SU-DHL-6 (cell line): ENCODE measurements around the gene LILRA2.

Experiments
- H2AFZ ChIP-seq: fragments of 200-600 bp; sonication (generic); 2 replicates; pipeline ENCODE4 v1.6.1; 2014; ENCODE audit warnings: low read depth, mild to moderate bottlenecking, moderate library complexity, mixed read lengths, antibody characterized with exemption, low read length; ENCODE audit not compliant: severe bottlenecking
- H3F3A ChIP-seq: fragments of 200-600 bp; shearing (Covaris generic); 2 replicates; pipeline ENCODE4 v1.6.0; 2016; ENCODE audit warnings: antibody characterized with exemption, mild to moderate bottlenecking; ENCODE audit not compliant: insufficient read depth
- H3K27ac ChIP-seq: fragments of 200-600 bp; sonication (generic); 2 replicates; pipeline ENCODE4 v1.5.1; 2016; ENCODE audit warnings: low read depth, mild to moderate bottlenecking, low read length, moderate library complexity, mixed read lengths
- H3K27me3 ChIP-seq: fragments of 200-600 bp; sonication (generic), shearing (Covaris generic); 2 replicates; pipeline ENCODE4 v1.6.0; 2014; ENCODE audit warnings: mild to moderate bottlenecking, low read length
- H3K36me3 ChIP-seq: fragments of 200-600 bp; sonication (generic); 2 replicates; pipeline ENCODE4 v1.6.1; 2014; ENCODE audit warnings: mild to moderate bottlenecking, low read length, mixed read lengths
- H3K4me2 ChIP-seq: fragments of 300-600, 200-600 bp; shearing (Covaris generic), sonication (generic); 2 replicates; pipeline ENCODE4 v1.6.0; 2014; ENCODE audit warnings: low read length, low read depth, mild to moderate bottlenecking; ENCODE audit not compliant: poor library complexity, severe bottlenecking
- H3K4me3 ChIP-seq: fragments of 200-600 bp; sonication (generic); 2 replicates; pipeline ENCODE4 v1.5.1; 2014; ENCODE audit warnings: antibody characterized with exemption, low read length, mild to moderate bottlenecking, mixed read lengths; ENCODE audit not compliant: insufficient read depth, poor library complexity, severe bottlenecking
- H3K79me2 ChIP-seq: fragments of 200-600 bp; sonication (generic); 2 replicates; pipeline ENCODE4 v1.6.1; 2014; ENCODE audit warnings: mild to moderate bottlenecking, low read length, moderate library complexity; ENCODE audit not compliant: insufficient read depth
- H3K9ac ChIP-seq: fragments of 200-600 bp; sonication (generic); 2 replicates; pipeline ENCODE4 v1.7.0; 2014; ENCODE audit warnings: mild to moderate bottlenecking, low read length
- H3K9me2 ChIP-seq: fragments of 200-600 bp; sonication (generic); replicated peaks from 2 replicates; pipeline ENCODE4 v1.6.1; 2014; ENCODE audit warnings: low read length; ENCODE audit not compliant: insufficient read depth
- H3K9me3 ChIP-seq: fragments of 200-600 bp; sonication (generic); 2 replicates; pipeline ENCODE4 v1.6.1; 2014; ENCODE audit warnings: low read length, mixed read lengths; ENCODE audit not compliant: insufficient read depth
- H4K20me1 ChIP-seq: fragments of 200-600 bp; sonication (generic); 2 replicates; pipeline ENCODE4 v1.6.1; 2014; ENCODE audit warnings: low read depth, mild to moderate bottlenecking, antibody characterized with exemption, low read length, moderate library complexity, mixed read lengths
- EZH2phosphoT487 ChIP-seq: fragments of 200-600 bp; sonication (generic), shearing (Covaris generic); conservative IDR thresholded peaks from 2 replicates; pipeline ENCODE4 v1.6.1; 2018; ENCODE audit warnings: mild to moderate bottlenecking, antibody characterized with exemption, low read length, moderate library complexity, mixed read lengths
- TF ChIP-seq, protein P1 (sequence below): fragments of 200-600 bp; sonication (generic); IDR thresholded peaks from one replicate; pipeline ENCODE4 v1.5.1; 2017; ENCODE audit warnings: antibody characterized with exemption, mild to moderate bottlenecking, low read length, moderate library complexity; ENCODE audit not compliant: insufficient read depth, poor library complexity, severe bottlenecking

LILRA2 gene

DNA sequence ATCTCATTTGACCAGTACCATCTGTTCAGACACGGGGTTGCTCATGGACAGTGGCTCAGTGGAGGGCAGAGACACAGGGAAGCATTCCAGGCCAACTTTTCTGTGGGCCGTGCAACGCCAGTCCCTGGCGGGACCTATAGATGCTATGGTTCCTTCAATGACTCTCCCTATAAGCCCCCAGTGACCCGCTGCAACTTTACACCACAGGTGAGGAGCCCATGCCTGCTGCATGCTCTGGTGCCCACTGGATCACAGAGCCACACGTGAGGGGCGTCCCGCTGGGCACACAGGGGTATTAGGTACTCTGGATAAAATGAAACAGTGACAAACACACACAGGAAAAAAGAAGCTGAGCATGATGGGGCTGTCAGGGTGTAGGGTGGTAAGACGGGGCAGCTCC lies 36.6 kb upstream of the LILRA2 start:
- Histone ChIP-seq H3K79me2 (no peaks in the 10 kb centered on the region), H3K4me2 (no peak overlapping the region), H3K36me3 (no peaks in the 10 kb centered on the region), H3K4me3 (no peak overlapping the region), H3K9ac (no peak overlapping the region), H4K20me1 (no peaks in the 10 kb centered on the region), H3K27ac (no peak overlapping the region), H3F3A (no peaks in the 10 kb centered on the region), H3K9me3 (no peaks in the 10 kb centered on the region), H2AFZ (no peak overlapping the region), H3K9me2 (no peaks in the 10 kb centered on the region), H3K27me3 (no peaks in the 10 kb centered on the region)
- TF ChIP-seq EZH2phosphoT487, result no peak
- TF ChIP-seq, protein P1, sequence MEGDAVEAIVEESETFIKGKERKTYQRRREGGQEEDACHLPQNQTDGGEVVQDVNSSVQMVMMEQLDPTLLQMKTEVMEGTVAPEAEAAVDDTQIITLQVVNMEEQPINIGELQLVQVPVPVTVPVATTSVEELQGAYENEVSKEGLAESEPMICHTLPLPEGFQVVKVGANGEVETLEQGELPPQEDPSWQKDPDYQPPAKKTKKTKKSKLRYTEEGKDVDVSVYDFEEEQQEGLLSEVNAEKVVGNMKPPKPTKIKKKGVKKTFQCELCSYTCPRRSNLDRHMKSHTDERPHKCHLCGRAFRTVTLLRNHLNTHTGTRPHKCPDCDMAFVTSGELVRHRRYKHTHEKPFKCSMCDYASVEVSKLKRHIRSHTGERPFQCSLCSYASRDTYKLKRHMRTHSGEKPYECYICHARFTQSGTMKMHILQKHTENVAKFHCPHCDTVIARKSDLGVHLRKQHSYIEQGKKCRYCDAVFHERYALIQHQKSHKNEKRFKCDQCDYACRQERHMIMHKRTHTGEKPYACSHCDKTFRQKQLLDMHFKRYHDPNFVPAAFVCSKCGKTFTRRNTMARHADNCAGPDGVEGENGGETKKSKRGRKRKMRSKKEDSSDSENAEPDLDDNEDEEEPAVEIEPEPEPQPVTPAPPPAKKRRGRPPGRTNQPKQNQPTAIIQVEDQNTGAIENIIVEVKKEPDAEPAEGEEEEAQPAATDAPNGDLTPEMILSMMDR, result no peak

DNA sequence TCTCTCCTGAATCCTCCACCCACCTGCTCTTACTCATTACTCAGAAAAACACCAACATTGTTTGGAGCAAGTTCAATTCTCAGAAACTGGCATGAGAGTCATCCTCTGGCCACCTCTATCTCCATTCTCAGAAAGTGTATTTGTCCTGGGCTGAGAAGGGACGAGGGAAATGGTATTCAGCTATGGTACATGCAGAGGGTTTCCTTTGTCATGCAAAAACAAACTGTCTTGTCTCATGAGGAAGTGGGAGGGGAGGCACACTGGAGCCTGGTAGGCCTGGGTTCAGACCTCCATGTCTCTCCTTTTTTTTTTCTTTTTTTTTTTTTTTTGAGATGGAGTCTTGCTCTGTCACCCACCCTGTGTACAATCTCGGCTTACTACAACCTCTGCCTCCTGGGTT lies 31.9 kb upstream of the LILRA2 start:
- no peak for TF ChIP-seq EZH2phosphoT487
- TF ChIP-seq, protein P1, result no peak
- no peaks in the 10 kb centered on the region for H3K9me3 ChIP-seq

DNA sequence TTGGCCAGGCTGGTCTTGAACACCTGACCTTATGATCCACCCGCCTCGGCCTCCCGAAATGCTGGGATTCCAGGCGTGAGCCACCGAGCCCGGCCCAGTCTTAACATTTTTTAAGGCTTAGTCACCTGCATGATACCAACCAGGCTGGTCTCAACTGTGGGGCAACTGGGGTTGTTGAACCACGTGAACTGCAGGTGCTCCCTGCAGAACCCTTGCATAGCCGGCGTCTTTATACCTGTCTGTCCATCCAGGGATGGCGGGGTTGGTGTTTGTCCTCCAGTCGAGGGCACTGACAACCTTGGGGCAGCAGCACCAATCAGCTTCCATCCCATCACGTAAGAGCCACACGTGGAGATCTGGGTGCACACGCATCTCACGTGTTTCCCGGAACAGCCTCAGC lies 24.8 kb upstream of the LILRA2 start:
- Histone ChIP-seq H3K9me2 (no peaks in the 10 kb centered on the region), H3K9ac (no peak overlapping the region), H3K4me3 (no peak overlapping the region), H3K27me3 (no peaks in the 10 kb centered on the region), H3K9me3 (no peaks in the 10 kb centered on the region), H3K4me2 (no peak overlapping the region), H3K27ac (no peak overlapping the region), H3K79me2 (no peaks in the 10 kb centered on the region), H3F3A (no peaks in the 10 kb centered on the region), H3K36me3 (no peaks in the 10 kb centered on the region), H2AFZ (no peak overlapping the region), H4K20me1 (no peaks in the 10 kb centered on the region)
- TF ChIP-seq, protein P1, result no peak
- no peak for TF ChIP-seq EZH2phosphoT487

More for the DNA sequence above, 31.9 kb upstream of the LILRA2 start:
- no peaks in the 10 kb centered on the region for H3K27me3 ChIP-seq
- no peaks in the 10 kb centered on the region for H4K20me1 ChIP-seq
- H3K9ac ChIP-seq, result no peak overlapping the region
- no peak overlapping the region for H3K27ac ChIP-seq
- no peaks in the 10 kb centered on the region for H3K79me2 ChIP-seq
- H3K4me2 ChIP-seq, result no peak overlapping the region
- H2AFZ ChIP-seq, result no peak overlapping the region
- no peaks in the 10 kb centered on the region for H3F3A ChIP-seq
- H3K36me3 ChIP-seq, result no peaks in the 10 kb centered on the region
- H3K4me3 ChIP-seq, result no peak overlapping the region
- H3K9me2 ChIP-seq, result no peaks in the 10 kb centered on the region
